ENCODE results near the gene CAPG.

Gene CAPG

DNA sequence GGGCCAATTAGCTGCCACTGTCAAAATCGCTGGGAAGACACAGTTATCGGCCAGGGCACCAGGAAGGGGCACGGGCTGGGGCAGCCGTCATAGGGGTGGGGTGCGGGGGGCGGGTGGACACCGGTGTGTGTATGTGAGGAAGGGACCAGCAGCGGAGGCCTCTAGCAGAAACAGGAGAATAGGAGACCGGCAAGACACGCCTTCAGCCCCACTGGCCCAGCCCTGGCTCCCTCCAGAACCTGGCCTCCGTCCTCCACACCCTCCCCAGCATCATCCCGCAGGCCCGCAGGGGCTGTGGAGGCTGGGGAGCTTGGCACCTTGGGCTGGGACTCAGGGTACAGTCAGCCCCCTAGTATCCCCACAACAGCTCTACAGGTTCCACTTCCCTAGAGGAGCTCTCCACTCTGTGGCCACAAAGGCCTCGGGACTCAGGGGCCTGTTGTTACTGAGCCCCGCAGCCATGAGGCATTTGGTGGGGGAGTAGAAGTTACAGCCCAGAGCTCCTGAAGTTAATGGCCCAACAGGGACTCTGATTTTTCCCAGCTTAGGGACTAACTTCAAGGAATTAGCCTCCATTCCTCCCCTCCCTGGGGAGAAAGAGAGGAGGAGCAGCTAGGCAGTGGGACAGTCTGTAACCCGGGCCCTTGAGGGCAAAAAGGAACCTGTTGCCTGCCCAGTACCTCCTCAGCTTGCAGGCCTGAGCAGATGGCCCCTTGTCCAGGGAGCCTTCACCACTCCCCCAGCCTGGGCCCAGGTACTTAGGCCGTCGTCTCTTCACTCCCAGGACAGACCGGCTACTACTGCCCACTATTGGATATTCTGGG lies 28.2 kb upstream of the CAPG start:
- DNase-seq (ENCODE audit: low read depth in 3 of 3) = no peak

DNA sequence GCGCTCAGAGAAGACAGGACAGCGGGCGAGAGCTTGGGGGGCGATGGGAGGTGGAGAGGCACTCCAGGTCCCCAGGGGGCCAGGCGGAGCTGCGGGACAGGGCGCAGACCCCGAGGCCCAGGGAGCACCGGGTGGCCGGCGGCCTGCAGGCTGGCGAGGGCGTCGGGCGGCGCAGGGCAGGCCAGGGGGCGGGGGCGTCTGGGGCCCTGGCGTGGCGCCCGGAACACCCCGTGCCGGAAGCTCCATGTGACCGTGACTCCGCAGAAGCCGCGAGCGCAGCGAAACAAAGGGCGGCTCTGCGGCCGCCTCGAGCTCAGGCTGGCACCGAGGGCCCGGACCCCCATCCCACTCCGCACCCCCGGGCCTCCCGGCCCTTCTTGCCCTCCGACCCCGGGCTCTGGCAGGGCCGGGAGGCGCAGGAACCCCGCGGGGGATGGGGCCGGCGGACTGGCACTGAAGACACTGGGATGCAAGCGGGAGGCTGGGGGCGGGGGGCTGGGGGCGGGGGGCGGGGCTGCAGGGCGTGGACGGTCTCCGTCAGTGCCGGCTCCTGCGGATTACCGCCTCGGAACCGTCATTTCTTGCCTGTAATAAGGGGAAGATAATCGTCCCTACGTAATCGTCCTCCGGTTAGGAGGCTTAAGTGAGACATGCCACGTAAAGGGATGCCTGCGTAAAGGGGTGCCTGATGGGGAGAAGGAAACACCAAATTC lies 27.5 kb upstream of the CAPG start:
- peak; percentile 35 to 73 (median 48) for DNase-seq (ENCODE audit: low read depth in 3 of 3)

DNA sequence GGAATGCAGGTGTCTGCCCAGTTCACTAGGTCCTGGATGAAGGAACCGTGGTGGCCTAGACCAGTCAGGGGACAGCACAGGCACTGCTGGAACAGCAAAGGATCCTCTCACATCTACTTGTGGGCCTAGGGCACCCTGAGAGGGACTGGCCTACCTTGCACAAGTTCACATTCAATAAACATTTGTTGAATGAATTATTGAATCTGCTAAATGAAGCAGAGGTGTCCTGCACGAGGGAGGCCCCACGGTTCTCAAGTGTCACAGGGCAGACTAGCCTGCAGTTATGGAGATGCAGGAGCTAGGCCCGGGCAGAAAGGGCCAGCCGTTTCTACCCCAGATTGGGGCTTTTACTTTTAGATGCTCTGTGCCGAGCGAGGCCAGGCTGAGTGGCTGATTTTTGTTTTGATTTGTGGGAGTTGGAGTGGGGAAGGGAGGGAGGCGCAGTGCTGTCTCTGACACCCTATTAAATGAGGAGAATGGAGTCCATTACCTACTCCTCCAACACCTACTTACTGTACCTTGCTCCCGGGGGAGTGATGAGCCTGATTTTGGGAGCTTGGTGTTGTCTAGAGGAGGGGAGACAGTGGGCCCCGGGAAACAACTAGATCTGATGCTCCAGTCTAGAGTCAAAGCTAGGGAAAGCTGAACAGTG lies 26.8 kb upstream of the CAPG start:
- no peak for DNase-seq (ENCODE audit: low read depth in 3 of 3)

DNA sequence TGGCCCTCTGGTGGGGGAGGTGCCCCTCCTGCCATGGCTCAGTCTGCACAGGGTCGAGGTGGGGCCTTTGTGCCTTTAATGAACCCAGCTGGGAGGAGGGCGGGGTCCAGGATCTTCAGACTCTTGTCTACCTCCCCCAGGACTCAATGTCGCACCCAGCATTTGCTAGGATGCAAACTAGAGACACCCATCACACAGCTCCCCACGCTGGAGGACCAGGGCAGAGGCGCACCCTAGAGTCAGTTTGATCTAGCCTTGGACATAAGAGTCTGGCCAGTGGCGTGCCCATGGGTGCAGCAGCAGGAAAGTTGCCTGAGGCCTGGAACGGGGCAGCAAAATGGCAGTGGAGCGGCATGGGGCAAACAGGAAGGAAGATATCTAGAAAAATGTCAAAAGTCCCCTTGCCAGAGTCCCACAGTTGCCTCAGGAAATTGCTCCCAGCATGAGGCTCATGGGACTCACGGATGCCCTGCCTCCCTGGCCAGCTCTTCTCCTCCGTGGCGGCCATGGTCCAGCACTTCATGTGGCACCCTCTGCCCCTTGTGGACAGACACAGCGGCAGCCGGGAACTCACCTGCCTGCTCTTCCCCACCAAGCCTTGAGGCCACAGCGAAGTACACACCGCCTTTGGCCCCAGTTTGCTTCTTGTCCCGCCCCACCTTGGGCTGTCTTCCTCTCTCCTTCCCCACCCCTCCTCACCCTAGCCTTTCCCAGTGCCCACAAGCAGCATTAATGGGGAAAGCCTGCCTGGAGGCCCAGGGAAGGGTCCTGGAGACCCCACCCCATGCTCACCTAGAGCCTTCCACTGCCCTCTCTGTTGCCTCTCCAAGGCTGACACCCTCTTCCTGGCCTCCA lies 26.0 kb upstream of the CAPG start:
- no peak for DNase-seq (ENCODE audit: low read depth in 3 of 3)

DNA sequence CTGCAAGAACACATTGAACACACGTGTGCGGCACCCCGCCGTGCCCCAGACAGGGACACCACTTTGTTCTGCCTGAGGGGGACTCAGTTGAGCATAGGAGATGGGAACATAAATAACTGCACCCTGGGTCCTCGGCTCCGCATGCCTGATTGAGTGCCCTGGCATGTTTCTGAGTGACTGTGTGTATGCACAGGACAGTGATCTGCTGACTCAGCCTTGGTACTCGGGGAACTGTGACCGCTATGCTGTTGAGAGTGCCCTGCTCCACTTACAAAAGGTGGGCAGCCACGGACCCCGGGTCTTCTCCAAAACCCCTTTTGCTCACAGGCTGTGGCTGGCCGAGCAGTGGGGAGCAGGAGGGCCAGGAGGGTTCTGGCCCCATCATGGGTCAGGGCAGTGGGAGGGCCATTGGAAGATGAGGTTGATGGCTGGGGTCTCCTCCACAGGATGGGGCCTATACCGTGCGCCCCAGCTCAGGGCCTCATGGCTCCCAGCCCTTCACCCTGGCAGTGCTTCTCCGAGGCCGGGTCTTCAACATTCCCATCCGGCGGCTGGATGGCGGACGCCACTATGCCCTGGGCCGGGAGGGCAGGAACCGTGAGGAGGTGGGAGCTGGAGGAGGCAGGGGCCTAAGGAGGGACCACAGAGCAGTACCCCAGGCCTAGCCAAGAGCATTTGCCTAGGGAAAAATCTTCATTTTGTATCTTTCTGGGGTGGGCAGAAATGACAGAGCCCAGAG lies 25.2 kb upstream of the CAPG start:
- DNase-seq (ENCODE audit: low read depth in 3 of 3) = no peak

DNA sequence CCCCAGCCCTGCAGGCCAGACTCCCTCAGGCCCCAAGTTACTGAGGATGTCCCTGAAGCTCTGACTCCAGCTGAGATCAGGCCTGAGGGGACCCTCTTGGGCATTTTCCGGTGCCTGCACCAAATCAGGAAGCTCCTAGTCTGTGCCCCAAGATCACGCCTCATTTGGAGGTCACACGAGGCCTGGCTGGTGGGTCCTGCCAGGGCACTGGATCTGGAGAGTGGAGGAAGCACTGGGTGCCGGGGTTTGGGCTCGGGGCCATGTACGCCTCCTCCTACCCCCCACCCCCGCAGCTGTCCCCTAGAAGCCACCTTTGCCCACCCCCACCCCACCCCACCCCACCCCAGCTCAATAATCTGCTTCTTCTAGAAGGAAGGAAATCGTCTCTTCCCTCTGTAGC lies 24.5 kb upstream of the CAPG start:
- DNase-seq (ENCODE audit: low read depth in 3 of 3) = no peak

DNA sequence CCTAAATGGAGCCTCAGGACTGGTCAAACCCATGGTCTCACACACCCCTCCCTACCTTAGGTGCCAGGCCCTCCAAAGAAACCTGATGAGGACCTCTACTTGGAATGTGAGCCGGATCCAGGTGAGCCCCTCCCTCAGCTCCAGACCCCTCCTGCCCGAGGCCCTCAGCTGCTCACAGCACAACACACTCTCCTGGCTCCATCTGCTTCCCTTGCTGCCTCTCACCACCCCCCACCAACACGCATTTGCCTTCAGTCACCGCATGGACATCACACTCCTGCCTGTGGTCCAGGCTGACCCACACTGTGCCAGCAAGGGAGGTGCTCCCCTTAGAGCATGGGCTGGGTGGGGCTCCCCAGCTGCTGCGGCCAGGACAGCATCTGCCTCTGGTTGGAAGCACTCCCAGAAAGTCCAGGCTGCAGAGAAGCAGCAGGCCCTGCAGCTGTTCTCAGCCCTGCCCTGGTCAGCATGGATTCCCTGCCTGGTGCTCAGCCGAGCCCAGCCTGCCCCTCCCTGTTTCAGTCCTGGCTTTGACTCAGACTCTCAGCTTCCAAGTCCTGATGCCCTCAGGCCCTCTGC lies 23.4 kb upstream of the CAPG start:
- no peak for DNase-seq (ENCODE audit: low read depth in 3 of 3)

DNA sequence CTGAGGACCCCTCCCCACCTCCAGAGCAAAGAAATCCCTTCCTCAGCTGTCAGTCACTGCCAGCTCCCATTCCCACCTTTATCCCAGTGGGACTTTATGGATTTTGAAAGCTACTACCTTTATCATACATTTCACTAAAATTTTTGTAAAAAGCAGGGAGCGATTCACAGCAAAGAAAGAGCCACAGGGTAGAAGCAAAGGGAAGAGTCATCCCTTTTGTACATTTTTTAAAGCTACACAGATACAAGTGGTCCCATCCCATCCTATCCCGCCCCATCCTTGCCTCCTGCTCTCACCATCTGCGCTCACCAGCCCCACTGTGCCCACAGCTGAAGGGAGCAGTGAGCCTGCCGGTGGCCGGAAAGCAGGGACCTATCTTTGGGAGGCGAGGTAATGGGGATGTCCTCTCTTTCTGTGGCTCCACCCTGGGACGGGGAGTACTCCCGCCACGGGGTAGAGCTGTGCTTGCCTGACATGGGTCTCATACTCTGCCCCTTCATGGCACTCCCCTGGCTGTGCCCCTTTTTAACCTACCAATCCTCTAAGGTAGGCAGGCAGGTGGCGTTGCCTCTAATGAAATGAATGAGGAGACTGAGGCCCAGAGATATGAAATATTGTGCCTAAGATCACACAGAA lies 21.5 kb upstream of the CAPG start:
- DNase-seq (ENCODE audit: low read depth in 3 of 3) = no peak

DNA sequence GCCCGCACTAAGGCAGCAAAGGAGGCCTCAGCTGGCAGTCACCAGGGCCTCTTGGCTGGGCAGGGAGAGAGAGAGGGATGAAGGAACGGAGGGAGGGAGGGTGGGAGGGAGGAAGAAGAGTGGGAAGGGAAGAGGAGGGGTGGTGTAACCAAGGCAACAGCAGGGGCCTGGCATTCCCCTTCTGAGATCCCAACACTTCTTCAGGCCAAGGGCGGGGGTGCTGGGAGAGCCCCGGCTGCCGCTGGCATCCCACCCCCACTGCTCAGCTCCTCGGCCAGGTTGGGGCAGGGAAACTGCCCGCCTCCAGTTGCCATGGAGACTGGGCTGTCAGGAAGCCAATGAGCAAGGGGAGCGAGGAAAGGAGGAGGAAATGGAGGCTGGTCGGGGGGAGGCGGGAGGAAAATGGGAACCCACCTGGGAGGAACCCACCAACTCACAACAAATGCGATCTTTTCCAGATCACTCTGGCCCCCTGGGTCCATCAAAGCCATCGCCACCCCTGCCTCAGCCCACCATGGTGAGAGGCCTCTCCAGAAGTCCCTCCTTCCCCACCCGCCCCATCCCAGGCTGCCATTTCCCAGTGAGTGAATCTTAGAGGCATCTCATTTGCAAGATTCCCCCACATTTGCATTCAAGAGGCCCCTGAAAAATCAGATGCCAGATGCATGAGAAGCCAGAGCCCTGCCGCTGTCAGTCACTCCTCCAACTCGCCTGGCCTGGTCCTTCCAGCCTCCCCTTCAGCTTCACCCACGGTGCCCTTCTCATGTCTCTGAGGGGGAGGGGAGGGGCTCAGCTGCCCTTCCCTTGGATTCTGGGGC lies 20.8 kb upstream of the CAPG start:
- no peak for DNase-seq (ENCODE audit: low read depth in 3 of 3)

DNA sequence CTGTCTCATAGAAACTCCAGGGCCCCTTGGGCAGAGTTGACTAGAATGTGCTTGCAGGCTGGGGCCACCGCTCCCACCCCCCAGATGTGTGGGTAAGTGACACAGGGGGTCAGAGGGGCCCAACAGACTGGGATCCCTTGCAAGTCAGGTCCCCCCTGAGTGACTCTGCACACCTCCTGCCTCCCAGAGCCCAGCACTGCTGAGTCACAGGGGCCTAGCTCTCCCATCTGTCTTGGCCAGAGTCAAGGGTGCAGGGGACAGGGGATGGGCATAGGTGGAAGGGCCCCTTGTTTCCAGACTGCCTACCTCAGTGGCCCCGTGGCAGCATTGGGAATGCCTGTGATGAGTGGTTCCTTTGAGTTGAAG lies 19.7 kb upstream of the CAPG start:
- DNase-seq (ENCODE audit: low read depth in 3 of 3) = no peak

DNA sequence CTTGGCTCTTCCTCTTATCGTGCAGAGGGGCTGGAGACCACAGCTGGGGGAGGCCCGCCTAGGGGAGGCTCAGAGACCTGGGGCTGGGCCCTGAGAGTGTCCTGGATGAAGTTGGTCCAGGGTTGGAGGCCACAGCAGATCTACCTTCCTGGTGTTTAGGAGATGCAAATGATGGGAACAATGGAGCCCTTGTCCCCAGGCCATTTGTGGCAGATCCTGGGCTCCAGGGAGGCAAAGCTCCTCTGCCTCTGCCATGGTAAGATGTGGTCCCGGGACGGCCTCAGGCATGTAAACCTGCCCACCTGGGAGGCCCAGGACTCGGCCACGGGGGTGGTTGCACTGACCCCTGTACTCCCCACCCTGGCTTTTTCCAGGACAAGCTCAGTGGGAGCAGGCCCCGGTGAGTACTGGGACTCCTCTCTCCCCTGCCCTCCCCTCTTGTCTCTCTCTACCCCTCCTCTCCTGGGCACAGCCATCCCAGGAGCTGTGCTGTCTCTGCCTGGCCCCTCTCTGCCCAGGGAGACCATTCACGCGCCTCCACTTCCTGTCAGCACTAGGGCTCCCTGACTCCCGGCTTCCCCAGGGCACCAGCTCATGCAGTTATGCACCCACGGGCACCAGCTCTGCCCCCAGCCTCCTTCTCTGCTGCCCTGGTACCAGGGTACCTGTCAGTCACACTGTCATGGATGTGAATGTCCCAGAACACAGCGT lies 19.2 kb upstream of the CAPG start:
- no peak for DNase-seq (ENCODE audit: low read depth in 3 of 3)

DNA sequence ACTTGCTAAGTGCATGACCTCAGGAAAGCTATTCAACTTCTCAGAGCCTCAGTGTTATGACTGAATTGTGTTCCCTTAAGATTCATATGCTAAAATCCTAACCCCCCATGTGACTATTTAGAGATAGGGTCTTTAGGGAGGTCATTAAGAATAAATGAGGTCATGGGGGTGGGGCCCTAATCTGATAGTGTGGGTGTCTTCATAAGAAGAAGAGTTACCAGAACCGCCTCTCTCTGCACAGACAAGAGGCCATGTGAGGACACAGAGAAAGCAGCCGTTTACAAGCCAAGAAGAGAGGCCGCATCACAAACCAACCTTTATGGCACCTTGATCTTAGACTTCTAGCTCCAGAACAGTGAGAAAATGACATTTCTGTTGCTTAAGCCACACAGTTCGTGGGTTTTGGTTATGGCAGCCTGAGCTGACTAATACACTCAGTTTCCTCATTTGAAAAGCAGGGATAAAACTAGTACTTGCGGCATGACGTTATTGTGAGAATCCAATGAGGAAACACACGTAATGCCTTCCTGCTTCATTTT lies 18.2 kb upstream of the CAPG start:
- no peak for DNase-seq (ENCODE audit: low read depth in 3 of 3)

DNA sequence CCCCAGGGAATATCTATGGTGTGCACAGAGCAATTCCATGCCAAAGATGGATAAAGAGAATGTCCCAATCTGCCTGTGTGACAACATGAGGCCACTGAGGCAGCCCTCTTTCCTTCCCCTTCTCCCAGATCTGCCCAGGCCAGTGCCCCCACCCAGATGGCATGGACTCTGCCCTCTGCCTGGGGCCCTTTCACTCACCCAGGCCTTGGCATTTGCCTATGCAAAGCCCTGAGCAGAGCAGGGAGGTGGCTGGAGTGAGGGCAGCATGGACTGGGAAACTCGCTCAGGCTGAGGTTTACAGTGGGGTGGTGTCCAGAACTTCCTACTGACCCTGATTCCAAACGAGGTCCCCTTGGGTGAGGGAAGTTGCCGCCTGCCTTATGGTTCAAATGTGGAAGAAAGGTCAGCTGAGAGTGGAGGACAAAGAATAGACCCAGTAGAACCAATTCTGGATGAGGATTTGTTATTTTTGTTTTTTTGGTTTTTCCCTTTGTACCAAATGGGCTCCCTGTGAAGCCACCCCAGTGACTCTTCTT lies 17.2 kb upstream of the CAPG start:
- no peak for DNase-seq (ENCODE audit: low read depth in 3 of 3)

DNA sequence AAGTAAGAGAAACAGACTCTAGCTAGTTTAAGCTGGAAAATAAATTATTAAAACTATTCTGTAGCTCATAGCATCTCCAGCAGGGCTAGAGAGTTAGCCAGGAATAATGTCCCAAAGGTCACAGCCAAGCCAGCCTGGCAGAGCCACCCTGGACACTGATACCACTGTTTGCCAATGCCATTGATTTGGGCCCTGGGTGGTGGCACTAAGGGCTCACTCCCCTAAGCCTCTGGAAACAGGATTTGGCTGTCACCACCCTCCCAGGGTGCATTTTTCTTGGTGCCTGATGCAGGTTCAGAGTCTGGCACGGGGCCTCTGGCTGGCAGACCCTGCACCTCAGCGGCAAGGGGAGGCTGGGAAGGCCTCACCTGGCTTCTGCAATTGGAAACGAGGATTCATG lies 15.4 kb upstream of the CAPG start:
- DNase-seq (ENCODE audit: low read depth in 3 of 3) = no peak

DNA sequence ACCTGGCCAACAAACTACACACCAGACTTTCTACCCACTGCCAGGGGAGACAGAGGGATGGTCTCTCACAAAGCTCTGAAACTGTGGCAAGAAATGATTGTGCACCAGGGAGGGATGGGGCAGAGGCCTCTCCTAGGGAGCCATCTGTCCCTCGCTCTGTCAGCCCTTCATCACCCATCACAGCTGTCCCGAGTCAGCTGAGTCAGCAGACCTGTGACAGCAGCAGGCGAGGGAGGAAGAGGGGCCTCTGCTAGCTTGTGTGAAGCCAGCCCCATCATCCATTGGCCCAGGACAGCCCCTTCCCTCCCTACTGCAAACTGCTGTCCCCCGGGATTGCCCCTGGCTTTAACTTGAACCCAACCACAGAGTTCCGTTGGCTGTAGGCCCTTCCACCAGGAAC lies 13.4 kb upstream of the CAPG start:
- DNase-seq (ENCODE audit: low read depth in 3 of 3) = no peak

DNA sequence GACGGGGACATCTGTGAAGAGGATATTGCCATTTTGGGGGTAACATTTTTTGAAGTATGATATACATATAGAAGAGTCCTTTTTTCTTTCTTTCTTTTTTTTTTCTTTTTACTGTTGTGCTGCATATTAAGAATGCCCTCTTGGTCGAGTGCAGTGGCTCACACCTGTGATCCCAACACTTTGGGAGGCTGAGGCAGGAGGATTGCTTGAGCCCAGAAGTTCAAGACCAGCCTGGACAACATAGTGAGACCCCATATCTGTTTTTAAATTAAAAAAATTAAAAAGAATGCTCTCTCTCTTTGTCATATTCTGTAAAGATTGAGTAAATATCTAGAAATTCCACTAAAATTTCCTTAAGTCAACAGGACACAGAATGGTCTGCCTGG lies 11.9 kb upstream of the CAPG start:
- DNase-seq (ENCODE audit: low read depth in 3 of 3) = no peak

DNA sequence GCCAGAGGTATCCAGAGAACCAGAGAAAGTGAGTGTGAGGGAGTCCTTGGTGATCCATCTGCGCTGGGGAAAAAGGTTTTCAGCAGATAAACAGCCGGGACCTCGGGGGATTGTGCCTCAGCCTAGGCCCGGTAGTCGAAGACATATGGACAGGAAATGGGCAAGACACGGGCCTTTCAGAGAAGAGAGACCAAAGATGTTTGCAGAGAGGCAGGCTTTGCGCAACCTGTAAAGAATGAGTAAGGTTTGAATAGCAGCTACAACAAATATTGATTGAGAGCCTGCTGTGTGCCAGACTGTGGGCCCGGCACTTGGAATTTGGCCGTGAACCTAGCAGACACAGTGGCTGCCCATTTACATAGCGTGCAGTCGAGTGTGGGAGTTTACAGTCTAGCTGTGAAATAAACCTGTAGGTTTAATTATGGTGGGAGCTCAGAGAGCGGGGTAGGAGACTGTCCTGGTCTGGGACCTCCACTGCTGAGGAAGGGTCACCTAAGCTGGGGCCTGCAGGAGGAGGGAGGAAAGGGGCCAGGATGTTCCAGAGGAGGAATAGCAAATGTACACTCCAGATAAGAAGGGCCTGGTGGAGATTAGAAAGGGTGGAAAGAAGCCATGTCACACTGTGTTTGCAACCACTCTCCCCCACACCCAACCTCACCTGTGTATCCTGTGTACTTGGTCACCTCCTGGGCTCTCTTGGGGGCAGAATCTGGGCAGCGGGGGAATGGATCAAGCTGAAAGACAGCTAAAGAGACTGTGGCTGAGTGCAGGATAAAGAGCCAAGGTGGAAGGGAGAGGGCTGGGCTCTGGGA lies 11.3 kb upstream of the CAPG start:
- no peak for DNase-seq (ENCODE audit: low read depth in 3 of 3)

Measured in stimulated activated CD4-positive, alpha-beta T cell treated with anti-CD3 and anti-CD28 coated beads, TNF-alpha, amount 100 ng/mL, for 24 hours (primary cell).